Stimulated activated CD4-positive, alpha-beta T cell treated with anti-CD3 and anti-CD28 coated beads, TNF-alpha, amount 100 ng/mL, for 1 hour (primary cell): Measurements from ENCODE around the gene COL1A2.

Experiments used
- DNase-seq, 3 donors: peaks; one replicate each; pipeline ENCODE4 v3.0.0-alpha.2; 2020; ENCODE audit warnings: low read depth in 3 of 3, low spot score in 1 of 3

Gene COL1A2

DNA sequence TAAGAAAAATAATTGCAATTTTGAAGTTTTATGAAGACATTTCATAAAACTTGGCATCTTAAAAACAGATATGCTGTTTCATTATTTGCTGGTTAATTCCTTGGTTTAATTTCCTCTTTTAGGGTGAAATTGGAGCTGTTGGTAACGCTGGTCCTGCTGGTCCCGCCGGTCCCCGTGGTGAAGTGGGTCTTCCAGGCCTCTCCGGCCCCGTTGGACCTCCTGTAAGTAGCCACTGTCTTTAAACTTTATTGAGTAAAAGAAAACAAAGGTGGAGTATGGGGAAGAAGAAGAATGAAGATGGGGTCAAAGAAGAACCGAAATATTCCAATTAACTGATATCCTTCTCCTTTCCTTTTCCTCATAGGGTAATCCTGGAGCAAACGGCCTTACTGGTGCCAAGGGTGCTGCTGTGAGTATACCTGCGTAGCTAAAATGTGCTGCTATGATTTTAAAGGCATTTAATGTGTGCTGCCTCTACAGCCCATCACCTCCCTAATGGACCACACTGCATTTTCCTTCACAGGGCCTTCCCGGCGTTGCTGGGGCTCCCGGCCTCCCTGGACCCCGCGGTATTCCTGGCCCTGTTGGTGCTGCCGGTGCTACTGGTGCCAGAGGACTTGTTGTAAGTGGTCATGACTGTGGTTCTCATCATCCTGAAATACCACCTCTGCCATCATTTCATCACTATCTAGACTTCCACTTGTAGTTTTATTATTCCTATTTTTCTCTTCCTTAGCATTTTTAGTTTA, 14.7 kb downstream of the COL1A2 start:
- no peak for DNase-seq

DNA sequence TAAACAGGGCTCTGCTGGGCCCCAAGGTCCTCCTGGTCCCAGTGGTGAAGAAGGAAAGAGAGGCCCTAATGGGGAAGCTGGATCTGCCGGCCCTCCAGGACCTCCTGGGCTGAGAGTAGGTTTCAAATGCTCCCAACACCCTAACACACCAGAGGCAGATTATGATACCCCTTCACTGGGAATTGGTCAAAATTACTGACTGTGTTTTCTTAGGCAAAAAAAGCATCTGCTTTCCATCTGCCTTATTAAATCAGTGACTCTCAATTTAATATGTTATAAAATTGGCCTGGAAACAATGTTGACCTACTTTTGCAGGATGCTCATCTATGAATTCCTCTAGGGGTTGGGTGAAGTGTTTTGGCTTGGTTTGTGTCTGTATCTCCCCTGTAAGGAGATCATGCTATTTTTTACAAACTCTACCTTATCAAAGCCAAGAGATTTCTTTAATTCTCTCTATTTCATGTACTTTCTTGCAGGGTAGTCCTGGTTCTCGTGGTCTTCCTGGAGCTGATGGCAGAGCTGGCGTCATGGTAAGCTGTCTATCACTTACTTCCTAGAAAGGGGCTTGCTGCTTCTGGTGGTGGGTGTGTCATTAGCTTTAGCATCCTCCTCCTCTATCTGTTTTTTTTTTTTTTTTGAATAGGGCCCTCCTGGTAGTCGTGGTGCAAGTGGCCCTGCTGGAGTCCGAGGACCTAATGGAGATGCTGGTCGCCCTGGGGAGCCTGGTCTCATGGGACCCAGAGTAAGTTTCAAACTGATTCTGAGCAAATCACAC, 15.9 kb downstream of the COL1A2 start:
- no peak for DNase-seq

DNA sequence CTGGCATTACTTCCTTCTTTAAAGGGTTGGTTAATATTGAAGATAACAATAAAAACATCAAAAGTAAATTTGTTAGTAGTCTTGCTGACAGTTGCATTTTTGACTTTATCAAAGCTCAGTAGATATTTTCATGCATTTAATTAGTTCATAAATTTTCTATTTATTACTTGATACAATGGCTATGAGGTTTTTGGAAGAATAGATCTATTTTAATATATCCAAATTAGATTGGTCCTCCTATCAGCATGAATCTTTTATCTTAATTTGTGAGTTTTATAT, 16.4 kb downstream of the COL1A2 start:
- DNase-seq: no peak

DNA sequence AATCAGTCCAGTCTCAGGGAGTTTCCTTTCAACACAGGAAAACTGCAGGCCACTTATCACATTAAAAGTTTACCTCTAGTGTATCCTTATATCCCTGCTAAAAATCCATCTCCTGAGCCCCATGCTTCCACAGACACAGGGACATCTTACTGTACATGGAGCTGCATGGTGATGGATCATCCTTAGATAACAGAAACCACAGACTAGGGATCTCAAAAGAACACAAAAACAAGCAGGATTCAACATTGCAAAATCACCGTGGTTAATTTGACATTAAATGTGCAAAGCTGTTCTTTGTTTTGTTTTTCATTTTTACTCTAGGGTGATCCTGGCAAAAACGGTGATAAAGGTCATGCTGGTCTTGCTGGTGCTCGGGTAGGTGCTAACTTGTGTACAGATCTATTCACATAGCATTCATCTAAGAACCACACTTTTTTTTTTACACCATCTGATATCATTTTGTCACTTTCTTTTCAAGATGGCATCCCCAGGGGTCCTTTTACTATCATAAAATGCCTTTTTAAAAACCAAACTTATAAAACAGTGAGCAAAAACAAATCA, 18.1 kb downstream of the COL1A2 start:
- DNase-seq: no peak

DNA sequence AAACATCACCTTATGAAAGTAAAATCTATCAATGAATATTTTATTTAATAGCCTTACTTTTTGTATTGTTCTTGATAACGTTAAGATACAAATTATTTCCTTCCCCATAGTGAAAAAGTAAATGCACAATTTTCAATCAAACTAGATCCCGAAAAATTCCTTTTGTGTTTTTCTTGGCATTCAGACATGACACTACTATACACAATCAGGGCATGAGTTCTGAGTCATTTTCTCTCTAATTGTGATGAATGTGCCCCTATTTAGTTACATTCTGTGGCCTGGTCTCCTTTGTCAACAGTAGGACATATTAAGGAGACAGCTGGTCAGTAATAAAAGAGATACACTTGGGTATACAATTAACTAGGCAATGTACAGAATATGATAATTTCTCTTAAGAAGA, 19.8 kb downstream of the COL1A2 start:
- no peak for DNase-seq

DNA sequence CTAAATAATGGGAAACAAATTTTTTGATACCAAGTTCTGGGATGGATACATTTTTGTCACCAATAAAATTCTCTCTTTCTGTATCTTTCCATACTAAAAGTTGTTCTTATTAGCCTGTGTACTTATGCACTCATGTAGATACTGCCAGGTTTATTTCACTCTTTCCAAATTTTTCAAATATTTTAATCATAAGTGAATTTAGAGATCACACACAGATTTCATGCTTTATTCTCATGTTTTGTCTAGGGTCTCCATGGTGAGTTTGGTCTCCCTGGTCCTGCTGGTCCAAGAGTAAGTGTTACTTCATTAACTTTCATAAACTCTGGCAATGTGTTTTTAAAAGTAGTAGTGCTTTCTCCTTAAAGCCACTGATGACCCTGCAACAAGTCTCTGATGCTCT, 20.3 kb downstream of the COL1A2 start:
- no peak for DNase-seq

DNA sequence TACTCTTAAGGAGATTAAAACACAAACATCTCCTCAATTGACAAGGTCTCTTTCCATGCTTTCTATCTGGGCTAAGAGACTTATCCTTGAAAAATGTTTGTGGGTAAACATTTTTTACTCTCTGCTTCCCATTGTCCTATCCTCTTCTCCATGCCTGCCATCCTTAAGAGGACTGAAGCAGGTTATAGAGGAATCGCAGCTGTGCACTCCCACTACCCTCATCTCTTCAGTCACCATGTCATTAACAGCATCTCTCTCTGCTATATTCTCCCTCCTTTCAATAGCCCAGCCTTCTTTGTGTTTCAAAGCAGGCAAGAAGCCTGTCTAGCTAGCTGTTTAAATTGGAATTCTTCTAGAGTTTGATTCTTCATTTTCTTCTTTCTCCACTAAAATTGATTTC, 22.6 kb downstream of the COL1A2 start:
- DNase-seq: no peak

DNA sequence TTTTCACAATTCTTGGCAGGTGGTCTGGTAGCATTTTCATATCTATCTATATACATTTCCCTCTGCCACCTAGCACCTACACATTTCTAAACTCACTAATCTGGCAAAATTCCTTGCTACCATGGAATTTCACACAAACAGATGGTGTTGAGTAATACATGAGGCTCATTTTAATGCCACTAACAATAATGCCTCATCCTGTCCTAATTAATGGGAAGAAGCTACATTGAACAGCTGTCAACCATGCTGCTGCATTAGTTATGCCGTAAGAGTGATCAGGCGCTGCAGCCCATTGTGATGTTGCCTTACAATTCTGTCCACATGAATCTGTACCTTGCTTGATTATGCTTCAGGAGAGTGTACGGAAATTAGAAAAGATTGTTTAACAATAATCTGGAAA, 23.2 kb downstream of the COL1A2 start:
- DNase-seq: no peak

DNA sequence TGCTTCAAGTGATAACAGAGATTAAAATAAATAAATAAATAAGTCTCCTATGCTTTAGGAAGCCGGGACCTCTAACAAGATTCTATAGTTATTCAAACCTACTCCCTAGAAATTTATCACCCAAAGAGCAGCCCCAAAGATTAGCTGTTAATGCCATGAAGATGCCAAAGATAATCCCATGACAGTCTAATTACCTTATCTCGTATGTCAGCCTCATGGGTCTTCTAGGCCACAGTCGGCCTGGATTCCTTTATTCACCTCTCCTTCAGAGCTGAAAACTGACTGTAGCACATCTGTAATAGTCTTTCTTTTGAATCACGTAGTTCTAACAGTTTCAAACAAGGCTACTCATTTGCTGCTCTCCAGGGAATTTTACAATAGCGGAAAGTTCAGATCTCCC, 24.2 kb downstream of the COL1A2 start:
- DNase-seq: no peak

DNA sequence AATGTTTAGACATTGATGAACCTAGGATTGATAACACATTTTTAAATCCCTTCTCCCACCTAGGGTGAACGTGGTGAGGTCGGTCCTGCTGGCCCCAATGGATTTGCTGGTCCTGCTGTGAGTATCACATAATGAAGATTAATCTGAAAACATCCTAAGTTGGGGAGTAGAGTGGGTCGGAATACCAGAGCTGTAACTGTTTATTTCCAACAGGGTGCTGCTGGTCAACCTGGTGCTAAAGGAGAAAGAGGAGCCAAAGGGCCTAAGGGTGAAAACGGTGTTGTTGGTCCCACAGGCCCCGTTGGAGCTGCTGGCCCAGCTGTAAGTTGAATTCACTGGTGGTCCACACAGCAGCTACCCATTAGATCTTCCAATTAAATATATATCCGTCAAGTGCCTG, 25.6 kb downstream of the COL1A2 start:
- DNase-seq: no peak

DNA sequence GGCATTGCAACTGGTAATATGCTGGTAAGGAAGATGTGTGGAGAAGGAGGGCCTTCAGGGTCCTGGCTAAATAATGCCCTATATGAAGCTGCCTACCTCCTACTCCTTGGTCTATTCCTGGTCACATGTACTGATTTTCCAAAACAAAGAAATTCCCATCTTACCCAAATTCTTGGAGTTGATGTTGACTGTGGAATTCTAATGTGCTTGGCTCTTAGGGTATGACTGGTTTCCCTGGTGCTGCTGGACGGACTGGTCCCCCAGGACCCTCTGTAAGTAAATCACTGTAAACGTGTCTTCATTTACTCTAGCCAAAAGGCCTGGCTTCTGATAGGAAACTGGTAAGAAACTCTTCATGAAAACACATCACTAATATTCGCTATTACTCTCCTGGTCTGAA, 27.0 kb downstream of the COL1A2 start:
- no peak for DNase-seq

DNA sequence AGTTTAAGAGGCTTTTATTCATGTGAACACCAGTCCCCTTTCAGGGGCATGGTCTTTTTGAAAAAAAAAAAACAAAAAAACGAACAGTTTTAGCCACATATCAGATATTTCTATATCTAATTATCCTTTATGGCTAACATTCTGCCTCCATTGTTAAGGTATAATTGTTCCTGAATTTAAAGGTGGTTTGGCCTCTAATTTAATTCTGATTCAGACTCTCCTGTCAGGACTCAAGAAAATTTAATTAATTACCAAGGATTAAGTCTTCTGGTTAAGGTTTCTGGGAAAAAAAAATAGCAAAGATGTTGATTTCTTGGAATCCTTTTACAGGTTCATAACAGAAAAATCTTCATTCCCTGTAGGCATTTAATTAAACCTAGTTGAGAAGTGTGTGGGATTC, 27.4 kb downstream of the COL1A2 start:
- no peak for DNase-seq

DNA sequence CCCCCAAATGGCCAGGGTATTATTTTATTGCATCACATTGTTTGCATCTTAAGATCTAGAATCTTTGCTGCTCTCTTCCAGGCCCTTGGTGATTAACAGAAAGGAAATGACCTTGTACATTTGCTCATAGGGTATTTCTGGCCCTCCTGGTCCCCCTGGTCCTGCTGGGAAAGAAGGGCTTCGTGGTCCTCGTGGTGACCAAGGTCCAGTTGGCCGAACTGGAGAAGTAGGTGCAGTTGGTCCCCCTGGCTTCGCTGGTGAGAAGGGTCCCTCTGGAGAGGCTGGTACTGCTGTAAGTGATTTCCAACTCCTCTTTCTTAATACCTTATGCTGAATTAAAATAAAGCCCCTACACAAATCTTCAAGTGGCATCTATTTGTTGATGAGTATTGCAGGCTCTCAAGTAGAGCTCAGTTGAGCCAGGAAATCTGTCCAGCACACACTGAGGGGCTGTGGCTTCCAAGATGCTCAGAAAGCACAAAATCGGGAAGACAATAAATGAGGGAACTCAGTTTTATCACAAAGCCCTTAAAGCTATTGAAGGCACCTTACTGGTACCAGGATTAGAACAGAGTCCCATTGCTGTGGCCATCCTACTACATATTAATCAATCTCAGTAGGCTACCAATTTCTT, 28.2 kb downstream of the COL1A2 start:
- DNase-seq: no peak

DNA sequence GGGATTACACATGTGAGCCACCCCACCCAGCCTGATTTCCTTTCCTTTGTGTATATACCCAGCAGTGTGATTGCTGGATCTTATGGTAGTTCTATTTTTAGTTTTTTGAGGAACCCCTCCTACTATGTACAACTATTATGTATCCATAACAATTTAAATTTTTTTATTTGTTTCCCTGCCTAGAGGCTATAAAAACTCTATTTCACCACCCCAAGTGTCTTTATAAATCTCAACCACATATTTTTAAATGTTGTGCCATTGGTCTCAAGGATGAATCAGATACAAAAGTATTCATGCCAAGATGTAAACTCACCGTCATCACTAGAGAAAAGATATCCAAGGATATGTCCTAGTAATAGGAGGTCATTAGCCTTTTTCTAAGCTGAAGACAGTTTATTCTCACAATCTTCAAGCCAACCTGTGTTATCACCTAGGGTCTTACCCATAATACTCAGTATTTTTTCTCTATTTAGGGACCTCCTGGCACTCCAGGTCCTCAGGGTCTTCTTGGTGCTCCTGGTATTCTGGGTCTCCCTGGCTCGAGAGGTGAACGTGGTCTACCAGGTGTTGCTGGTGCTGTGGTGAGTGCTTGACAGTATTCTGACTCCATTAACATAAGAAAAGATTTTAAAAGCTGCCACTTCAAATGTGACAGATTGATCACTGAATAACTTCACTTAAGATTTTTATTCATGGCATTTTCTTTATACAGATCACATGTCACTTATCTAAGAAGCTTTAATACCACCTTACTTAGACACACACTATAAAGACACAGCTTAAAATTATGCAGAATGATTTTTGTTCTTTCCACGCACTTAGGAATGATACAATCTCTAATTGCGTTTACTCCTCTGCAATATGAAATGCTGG, 29.4 kb downstream of the COL1A2 start:
- no peak for DNase-seq

DNA sequence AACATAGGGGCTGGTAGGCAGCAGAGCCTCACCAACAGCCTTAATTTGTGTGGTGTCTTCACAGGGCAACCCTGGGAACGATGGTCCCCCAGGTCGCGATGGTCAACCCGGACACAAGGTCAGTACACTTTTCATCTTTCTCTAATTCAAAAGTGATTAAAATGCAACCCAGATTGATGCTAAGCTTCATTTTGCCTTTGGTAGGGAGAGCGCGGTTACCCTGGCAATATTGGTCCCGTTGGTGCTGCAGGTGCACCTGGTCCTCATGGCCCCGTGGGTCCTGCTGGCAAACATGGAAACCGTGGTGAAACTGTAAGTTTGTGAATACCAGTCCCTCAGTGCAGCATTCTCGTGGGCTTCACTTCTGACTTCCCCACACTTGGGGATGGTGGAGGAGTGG, 30.9 kb downstream of the COL1A2 start:
- no peak for DNase-seq

DNA sequence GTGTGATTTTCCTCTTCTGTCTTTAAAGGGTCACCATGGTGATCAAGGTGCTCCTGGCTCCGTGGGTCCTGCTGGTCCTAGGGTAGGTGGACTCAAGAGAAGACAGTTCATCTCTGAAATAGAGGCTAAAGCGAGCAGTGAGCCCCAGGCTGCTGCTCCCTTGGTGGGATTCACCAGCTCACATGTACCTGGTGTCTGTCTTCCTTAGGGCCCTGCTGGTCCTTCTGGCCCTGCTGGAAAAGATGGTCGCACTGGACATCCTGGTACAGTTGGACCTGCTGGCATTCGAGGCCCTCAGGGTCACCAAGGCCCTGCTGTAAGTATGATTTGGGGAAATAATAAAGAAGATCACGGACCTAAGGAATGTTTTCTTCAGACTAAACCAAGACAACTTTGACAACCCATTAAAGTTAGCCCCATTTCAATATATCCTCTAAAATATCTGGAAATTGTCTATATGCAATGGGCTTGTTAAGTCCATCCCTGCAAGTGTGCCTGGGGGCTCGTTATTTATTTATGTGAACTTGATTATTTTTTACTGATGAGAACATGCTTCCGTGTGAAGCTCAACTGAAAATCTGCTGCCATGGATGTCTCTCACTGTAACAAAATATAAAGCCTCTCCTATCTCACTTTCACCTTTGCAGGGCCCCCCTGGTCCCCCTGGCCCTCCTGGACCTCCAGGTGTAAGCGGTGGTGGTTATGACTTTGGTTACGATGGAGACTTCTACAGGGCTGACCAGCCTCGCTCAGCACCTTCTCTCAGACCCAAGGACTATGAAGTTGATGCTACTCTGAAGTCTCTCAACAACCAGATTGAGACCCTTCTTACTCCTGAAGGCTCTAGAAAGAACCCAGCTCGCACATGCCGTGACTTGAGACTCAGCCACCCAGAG, 32.5 kb downstream of the COL1A2 start:
- no peak for DNase-seq

DNA sequence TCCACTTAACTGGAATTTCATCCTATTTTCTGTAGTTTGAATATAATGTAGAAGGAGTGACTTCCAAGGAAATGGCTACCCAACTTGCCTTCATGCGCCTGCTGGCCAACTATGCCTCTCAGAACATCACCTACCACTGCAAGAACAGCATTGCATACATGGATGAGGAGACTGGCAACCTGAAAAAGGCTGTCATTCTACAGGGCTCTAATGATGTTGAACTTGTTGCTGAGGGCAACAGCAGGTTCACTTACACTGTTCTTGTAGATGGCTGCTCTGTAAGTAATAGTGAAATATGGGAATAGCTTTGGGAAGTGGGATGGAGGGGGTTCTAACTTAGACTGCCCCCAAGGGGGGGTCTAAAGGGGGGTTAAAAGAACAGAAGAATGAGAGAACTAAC, 34.5 kb downstream of the COL1A2 start:
- no peak for DNase-seq

DNA sequence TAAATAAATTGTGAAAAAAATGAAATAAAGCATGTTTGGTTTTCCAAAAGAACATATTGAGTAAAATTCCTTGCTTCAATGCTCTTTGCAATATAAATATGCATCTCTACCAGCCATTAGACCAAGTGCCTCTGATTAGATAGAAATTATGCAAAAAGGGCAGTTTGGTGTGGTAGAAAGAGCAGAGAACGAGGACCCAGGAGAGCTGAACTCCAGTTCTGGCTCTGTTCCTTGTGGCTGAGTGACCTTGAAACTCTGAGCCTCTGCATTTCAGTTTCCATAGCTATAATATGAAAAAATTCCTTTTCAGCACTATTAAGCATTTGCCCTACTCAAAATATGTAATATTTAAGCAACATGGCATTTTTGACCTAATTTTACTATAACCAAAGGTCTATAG, 36.5 kb downstream of the COL1A2 start:
- DNase-seq: no peak

DNA sequence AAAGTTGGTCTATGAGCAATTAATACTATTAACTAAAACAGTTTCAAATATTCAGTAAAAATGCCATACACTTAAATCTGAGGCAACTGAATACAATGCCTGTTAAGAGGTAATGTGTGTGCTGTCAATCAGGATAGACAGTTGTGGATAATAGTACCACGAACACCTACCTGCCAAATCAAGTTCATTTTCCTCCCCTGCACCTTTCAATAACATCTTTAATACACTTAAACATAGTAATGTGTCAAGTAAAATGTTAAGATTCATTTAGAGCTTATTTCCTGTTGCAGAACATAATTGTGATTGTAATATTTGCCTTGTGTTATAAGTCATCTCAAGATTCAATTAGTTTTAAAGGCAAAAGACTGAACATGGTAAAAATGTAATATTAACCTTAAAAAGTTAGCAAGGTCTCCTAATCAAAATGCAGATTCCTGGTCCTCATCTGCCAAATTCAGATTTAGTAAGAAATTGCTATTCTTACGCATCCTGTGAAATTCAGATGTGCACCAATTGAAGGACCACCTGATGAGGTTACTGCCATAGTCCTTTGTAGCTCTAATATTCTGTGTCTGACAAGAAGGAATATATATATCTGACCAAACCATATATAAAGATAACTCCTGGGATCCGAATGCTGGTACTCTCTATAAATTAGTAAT, 37.1 kb downstream of the COL1A2 start:
- DNase-seq: no peak

DNA sequence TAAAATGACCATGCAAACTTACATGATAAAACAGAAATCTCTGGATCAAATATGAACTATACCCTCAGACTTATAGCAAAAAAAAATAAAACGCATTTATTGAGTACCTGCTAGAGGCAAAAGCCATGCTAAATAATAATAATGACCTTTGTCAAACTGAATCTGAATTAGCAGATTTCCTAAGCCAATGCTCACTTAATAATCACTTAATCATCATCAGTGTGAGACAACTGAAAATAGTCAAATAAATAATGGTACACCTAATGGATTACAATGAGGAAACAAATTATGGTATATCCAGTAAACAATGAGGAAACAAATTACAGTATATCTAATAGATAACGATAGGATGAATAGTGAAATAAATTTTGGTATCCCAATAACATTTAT, 37.6 kb downstream of the COL1A2 start:
- DNase-seq: no peak
